Measurements from ENCODE around the gene PBX1.

PBX1 gene

GRCh38 chr1:164628772-164629171, 69.8 kb downstream of the PBX1 start:
- TF ChIP-seq REST (IDR thresholded peaks at IDR 0.05; ENCODE audit: insufficient read depth in 1 of 2, low read depth in 2 of 2, low read length in 2 of 2) = no peak
- no peak for TF ChIP-seq FOXP2 (optimal IDR thresholded peaks at IDR 0.05; ENCODE audit: borderline replicate concordance, extremely low read depth, extremely low read length, insufficient read depth)
- TF ChIP-seq TAF1 (IDR thresholded peaks at IDR 0.05; ENCODE audit: borderline replicate concordance, insufficient read depth, low read length) = no peak
- TF ChIP-seq SIN3A (IDR thresholded peaks at IDR 0.05; ENCODE audit: borderline replicate concordance, insufficient read depth, low read length) = no peak
- no peak for TF ChIP-seq POLR2AphosphoS5 (IDR thresholded peaks at IDR 0.05; ENCODE audit: low read depth, low read length)

GRCh38 chr1:164629971-164630370, 71.0 kb downstream of the PBX1 start:
- no peak for TF ChIP-seq TAF1 (IDR thresholded peaks at IDR 0.05; ENCODE audit: borderline replicate concordance, insufficient read depth, low read length)
- no peak for TF ChIP-seq REST (IDR thresholded peaks at IDR 0.05; ENCODE audit: insufficient read depth in 1 of 2, low read depth in 2 of 2, low read length in 2 of 2)
- no peak for TF ChIP-seq POLR2AphosphoS5 (IDR thresholded peaks at IDR 0.05; ENCODE audit: low read depth, low read length)
- TF ChIP-seq SIN3A (IDR thresholded peaks at IDR 0.05; ENCODE audit: borderline replicate concordance, insufficient read depth, low read length) = no peak
- no peak for TF ChIP-seq FOXP2 (optimal IDR thresholded peaks at IDR 0.05; ENCODE audit: borderline replicate concordance, extremely low read depth, extremely low read length, insufficient read depth)

GRCh38 chr1:164630626-164631396, 71.8 kb downstream of the PBX1 start:
- TF ChIP-seq REST (IDR thresholded peaks at IDR 0.05; ENCODE audit: insufficient read depth in 1 of 2, low read depth in 2 of 2, low read length in 2 of 2) (no peak), TAF1 (IDR thresholded peaks at IDR 0.05; ENCODE audit: borderline replicate concordance, insufficient read depth, low read length) (no peak), SIN3A (IDR thresholded peaks at IDR 0.05; ENCODE audit: borderline replicate concordance, insufficient read depth, low read length) (no peak), FOXP2 (optimal IDR thresholded peaks at IDR 0.05; ENCODE audit: borderline replicate concordance, extremely low read depth, extremely low read length, insufficient read depth) (no peak), POLR2AphosphoS5 (IDR thresholded peaks at IDR 0.05; ENCODE audit: low read depth, low read length) (no peak)

- TF ChIP-seq SIN3A (IDR thresholded peaks at IDR 0.05; ENCODE audit: borderline replicate concordance, insufficient read depth, low read length) (no peak), TAF1 (IDR thresholded peaks at IDR 0.05; ENCODE audit: borderline replicate concordance, insufficient read depth, low read length) (no peak), REST (IDR thresholded peaks at IDR 0.05; ENCODE audit: insufficient read depth in 1 of 2, low read depth in 2 of 2, low read length in 2 of 2) (no peak), POLR2AphosphoS5 (IDR thresholded peaks at IDR 0.05; ENCODE audit: low read depth, low read length) (no peak)
Measured at GRCh38 chr1:164631751-164632150, 72.8 kb downstream of the PBX1 start.
